Hematopoietic multipotent progenitor cell (in vitro differentiated cells): Measurements from ENCODE around the gene REXO2. TPM values are rescaled to one million over a fixed set of nuclear protein-coding genes. Genes with fewer than 3 reads are reported as not detected.

Experiments
- DNase-seq, 3 donors: peaks; one replicate each; pipeline ENCODE4 v3.0.0-alpha.2; 2011 to 2015; ENCODE audit warnings: low read depth in 2 of 3, low spot score in 2 of 3
- total RNA-seq: library from RNA; depleted of rRNA; stranded (reverse); fragments of >200 nt; gene quantifications from one replicate; pipeline ENCODE4 v1.2.3, GENCODE V29; 2012

Gene REXO2
- total RNA-seq, 1 donor: 78.9 TPM

- no peak for DNase-seq
Measured at GRCh38 chr11:114440121-114440860, 1.0 kb downstream of the REXO2 start.

DNA sequence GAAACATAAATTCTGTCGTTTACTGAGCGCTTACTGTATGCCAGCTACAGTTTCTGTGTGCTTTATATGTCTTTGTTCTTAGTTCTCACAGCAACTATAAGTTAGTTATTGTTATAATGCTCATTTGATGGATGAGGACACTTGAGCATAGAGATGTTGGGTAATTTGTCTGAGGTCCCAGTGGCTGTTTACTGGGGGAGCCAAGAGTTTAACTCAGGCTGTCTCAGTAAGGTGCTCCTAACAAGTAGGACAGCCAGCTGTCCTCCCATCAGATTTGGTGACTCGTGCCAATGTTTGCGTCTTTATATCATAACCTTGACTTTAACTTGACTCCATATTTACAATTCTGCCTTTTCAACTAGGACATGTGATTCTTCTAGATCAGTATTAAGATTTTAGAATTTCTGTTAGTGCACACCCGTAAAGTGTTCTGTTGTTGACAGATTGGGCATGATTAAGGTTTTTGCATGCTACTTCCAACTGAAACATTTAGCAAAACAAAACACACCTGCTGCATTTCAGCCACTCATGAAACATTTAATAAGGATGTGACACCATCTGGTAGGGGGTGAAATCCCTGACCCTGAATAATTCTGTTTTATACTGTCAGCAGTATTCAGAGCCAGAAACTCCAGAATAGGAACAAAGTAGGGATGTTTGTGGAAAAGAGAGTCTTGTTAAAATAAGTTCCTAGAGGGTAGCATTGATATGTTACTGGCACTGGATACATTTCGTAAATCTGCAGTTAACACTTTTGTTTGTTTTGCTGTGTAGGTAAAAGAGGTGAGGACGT is 1.9 kb downstream of the REXO2 start:
- no peak for DNase-seq

DNA sequence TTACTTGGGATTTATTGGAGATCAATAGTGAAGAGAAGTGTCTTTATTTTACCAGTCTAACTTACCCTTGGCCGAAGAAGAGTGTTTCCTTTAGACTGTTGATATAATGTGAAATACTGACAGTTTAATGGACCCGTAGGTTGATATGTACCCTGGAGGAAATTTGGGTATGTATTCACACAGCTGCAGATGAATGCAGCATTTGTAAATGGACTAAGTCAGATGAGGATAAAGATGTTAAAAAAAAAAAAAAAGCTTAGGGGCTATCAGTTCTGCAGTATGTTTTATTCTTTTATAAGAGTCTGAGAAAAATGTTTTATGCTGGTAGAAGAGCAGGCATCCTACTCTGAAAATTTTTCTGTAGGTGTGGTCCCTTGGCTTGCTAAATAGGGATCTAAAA is 2.7 kb downstream of the REXO2 start:
- no peak for DNase-seq

DNA sequence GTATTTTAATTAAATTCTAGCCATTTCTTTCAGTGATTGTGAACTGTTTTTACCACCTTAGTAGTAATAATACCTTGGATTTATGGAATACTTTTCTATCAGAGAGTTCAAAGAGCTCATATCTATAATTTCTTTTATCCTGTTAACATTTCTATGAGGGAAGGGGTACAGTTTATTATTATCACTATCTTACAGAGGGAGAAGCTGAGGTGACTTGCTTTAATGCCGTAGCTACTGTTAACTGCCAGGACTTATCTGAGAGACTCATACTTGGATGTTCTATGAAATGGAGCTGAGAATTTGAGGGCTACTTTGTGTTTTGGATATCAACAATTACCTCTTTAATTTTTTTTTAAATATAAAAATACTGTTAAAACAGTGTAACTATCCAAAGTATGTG is 3.3 kb downstream of the REXO2 start:
- no peak for DNase-seq

GRCh38 chr11:114447444-114447843 is 8.2 kb downstream of the REXO2 start:
- no peak for DNase-seq

DNA sequence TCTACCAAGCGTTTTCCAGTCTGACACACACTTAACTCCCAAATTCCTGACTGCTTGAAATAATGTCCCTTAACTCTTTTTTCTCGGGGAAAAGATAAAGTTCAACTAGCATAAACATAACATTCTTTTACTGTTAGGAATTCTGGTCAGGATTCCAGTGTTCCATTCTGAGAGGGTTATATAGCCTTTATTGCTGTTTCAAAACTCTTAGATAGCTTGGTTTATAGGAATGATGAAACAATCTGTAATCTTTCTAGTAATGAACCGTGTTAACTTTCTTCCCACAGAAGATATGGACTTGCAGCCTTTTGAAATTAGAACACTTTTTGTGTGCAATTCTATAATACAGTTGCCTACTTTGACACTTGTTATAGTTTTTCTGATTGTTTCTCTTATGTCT is 8.6 kb downstream of the REXO2 start:
- no peak for DNase-seq

DNA sequence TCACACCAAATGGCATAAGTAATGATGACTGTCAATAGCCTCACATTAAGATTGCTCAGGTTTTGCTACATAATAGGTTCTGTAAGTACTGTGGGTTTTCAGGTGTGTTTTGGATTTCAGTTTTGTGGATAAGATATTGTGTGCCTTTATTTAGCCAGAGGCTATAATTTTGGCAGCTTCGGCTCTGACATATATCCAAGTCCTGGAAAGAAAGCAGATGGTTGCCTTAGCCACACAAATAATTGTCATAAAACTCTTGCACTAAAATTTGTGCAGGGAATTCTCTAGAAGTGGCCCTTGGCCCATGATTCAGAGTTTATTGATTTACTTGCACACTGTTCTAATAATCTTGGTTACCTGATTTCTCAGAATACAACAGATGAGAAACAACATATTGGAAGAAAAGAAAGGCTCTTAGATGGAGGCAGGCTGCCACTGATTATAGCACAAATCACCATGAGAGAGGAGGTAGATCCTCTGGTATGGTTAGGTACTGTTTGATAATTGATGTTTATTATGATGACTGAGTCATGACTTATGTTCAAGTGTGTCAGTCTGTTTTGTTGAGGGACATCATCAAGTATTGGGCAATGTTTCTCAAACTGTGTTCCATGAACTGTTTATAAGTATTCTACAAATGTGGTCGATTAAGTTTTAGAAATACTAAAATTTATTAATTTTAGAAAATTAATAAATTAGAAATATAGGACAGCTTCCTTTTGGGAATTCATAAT is 9.6 kb downstream of the REXO2 start:
- no peak for DNase-seq

DNA sequence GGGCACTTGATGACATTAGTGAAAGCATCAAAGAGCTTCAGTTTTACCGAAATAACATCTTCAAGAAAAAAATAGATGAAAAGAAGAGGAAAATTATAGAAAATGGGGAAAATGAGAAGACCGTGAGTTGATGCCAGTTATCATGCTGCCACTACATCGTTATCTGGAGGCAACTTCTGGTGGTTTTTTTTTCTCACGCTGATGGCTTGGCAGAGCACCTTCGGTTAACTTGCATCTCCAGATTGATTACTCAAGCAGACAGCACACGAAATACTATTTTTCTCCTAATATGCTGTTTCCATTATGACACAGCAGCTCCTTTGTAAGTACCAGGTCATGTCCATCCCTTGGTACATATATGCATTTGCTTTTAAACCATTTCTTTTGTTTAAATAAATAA is 10.6 kb downstream of the REXO2 start:
- no peak for DNase-seq

DNA sequence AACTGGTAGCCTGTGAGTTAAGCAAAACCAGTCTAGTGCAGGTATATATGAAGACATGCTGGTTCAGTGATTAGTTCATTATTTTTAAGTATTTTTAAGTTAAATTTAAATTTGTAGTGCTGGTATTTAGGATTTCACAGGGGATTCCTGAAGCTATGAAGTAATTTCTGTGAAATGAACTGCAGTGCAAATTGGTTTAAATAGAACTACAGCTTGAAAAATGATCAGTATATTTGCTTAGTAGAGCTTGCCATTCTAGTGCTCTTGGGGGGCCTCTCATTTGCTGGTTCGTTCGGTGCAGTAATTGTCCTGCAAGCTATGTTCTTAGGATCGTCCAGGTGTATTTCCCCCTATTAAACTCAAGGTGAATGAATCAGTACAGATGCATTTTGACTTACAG is 13.1 kb downstream of the REXO2 start:
- DNase-seq: no peak

DNA sequence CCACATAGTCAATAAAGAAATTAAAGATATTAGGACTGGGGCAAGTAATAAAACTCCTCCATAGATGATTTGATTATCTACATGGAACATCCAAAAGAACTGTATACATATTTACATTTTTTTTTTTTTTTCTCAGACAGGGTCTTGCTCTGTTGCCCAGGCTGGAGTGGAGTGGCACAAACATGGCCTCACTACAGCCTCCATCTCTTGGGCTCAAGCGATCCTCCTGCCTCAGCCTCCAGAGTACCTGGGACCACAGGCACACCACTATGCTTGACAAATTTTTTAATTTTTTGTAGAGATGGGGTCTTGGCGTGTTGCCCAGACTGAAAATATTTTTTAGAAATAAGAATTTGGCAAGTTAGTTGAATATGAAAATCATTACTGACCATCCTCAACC is 24.7 kb downstream of the REXO2 start:
- no peak for DNase-seq

DNA sequence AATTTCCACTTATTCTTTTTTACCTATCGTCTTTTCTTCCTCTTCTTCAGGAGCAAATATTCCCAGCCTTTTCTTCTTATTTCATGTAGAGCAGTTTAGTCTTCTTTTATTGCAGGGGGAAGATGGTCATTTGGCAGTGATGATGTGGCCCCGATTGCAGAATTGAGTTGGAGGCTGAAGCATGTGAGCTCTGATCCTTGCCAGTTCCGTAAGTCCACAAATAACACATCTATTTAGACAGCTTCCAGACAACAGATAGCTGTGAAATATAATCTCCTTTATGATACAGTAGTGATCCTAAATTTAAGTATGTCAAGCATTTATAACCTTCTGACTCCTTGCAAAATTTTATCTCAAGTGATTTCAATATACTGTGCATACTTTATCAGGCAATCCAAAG is 27.5 kb downstream of the REXO2 start:
- no peak for DNase-seq

DNA sequence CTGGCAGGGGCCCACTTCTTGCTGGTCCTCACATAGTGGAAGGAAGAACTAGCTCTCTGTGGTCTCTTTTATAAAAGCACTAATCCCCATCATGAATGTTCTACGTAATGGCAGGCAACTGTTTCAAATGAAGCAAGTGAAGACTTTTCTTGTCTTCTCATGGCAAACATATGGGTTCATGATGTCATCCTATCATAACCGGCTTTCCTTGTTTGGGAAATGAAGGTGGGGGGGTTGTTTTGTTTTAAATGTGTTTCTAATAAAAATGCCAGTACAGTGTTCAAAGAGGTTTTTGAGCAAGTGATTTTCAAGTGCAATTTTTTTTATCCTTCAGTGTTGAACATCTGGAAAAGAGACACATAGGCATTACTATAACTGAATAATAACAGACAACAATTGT is 33.4 kb downstream of the REXO2 start:
- DNase-seq: no peak

- no peak for DNase-seq
Measured at GRCh38 chr11:114478001-114478410, 38.7 kb downstream of the REXO2 start.

DNA sequence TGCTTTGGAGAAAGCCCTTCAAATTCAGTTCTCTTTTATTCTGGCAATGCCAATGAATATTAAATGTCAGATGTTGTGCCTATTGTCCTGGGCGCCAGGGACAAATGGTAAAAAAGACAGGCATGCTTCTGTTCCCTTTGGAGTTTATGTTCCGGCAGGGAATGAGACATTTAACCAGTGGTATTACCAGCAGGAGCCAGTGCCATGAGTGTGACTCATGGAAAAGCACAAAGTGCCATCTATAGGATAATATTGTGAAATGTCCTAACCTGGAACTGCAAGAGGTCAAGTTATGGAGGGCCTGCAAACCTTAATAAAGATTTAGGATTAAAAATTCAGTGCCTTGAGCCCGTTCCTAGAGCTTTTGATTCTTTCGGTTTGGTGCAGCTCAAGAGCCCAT is 39.5 kb downstream of the REXO2 start:
- no peak for DNase-seq

- DNase-seq: no peak
Measured at GRCh38 chr11:114479331-114479730, 40.1 kb downstream of the REXO2 start.

DNA sequence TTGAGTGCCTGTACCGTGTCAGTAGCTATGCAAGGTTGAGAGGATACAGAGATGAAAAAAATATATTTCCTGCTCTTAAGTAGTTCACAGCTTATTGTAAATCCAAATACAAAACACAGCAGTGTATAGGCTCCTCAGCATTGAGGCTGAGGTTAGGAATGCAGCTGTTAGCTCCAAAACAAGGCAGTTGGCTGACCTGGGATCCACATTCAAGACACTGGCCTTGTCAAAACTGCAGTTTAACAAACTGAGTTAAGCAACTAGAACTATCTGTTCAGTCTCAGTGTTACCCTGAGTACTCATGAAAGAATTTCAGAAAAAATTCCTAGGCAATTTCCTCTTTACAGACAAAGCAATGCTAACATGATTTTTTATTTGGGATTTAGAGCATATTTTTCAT is 42.8 kb downstream of the REXO2 start:
- DNase-seq: no peak

- no peak for DNase-seq
Measured at GRCh38 chr11:114483929-114484328, 44.7 kb downstream of the REXO2 start.

GRCh38 chr11:114496915-114497314 is 57.6 kb downstream of the REXO2 start:
- DNase-seq: no peak

DNA sequence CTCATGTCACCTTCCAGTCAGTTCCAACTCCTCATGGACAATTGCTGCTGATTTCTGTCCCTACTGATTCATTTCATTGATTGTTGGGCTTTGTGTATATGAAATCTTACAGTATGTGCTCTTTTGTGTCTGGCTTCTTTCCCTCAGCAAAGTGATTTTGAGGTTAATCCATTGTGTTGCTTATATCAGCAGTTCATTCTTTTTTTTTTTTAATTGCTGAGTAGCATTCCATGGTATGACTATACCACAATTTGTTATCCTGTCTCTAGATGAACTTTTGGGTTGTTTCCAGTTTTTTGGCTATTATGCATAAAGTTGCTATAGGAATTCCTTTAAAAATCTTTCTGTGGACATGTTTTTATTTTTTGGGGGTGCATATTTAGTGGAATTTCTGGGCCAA is 60.5 kb downstream of the REXO2 start:
- no peak for DNase-seq
